ENCODE data around the gene PPP1R26. TPM values are rescaled to one million over a fixed set of nuclear protein-coding genes. Genes with fewer than 3 reads are reported as not detected.

The PPP1R26 gene
- total and polyA plus RNA-seq, 9 of the 15 experiments (the other 6 are each of a cell fraction or from before 2014, with no cell fraction given): 0.77 to 26.8 (median 9.3) TPM

GRCh38 chr9:135500525-135501260 lies 21.1 kb downstream of the PPP1R26 start, which contains the start of gene MRPS2 (continued):
- TF ChIP-seq RAD21 (CRISPR knock-in tag; conservative IDR thresholded peaks at IDR 0.05 in 1 of 2, IDR thresholded peaks at IDR 0.05 in 1 of 2) (peak; percentile 23 to 41; a peak in 3 of 4 replicates), RFX1 (IDR thresholded peaks at IDR 0.05) (no peak), ZNF253 (CRISPR knock-in tag; conservative IDR thresholded peaks at IDR 0.05) (no peak), MEIS2 (IDR thresholded peaks at IDR 0.05; ENCODE audit: partially characterized antibody) (no peak), YBX1 (IDR thresholded peaks at IDR 0.05) (no peak), ID3 (CRISPR knock-in tag; IDR thresholded peaks at IDR 0.05) (no peak), ID3 (tag; IDR thresholded peaks at IDR 0.05) (no peak), KDM5B (IDR thresholded peaks at IDR 0.05; ENCODE audit: insufficient replicate concordance, low read depth, low read length) (peak; percentile 63), CEBPB (tag; IDR thresholded peaks at IDR 0.05) (no peak; the same call in 1 of the 2 replicates), MAFF (IDR thresholded peaks at IDR 0.05; ENCODE audit: low read length) (no peak), LEF1 (IDR thresholded peaks at IDR 0.05) (no peak), NFE2L1 (tag; IDR thresholded peaks at IDR 0.05; ENCODE audit: borderline replicate concordance, low read depth) (no peak), ZNF785 (CRISPR knock-in tag; IDR thresholded peaks at IDR 0.05) (no peak), XRCC5 (IDR thresholded peaks at IDR 0.05; ENCODE audit: low read depth, low read length) (peak; percentile 79), HDAC6 (IDR thresholded peaks at IDR 0.05; ENCODE audit: low read depth, low read length) (no peak), HMG20B (CRISPR knock-in tag; IDR thresholded peaks at IDR 0.05) (no peak), NEUROD1 (IDR thresholded peaks at IDR 0.05; ENCODE audit: borderline replicate concordance, low read depth, low read length, partially characterized antibody) (no peak), E2F1 (CRISPR knock-in tag; IDR thresholded peaks at IDR 0.05) (no peak), SREBF2 (CRISPR knock-in tag; IDR thresholded peaks at IDR 0.05) (no peak), ELK1 (CRISPR knock-in tag; IDR thresholded peaks at IDR 0.05) (no peak), THRB (CRISPR knock-in tag; conservative IDR thresholded peaks at IDR 0.05) (0 out of 2 replicates have a peak, but pooled peaks have one; percentile 8), SMARCA4 (IDR thresholded peaks at IDR 0.05) (no peak), MECOM (CRISPR knock-in tag; IDR thresholded peaks at IDR 0.05) (no peak), GTF2B (IDR thresholded peaks at IDR 0.05; ENCODE audit: extremely low read depth, insufficient read length) (no peak), RBM22 (IDR thresholded peaks at IDR 0.05; ENCODE audit: low read depth, low read length, poor library complexity, severe bottlenecking) (no peak)

Data from K562 (cell line).